Mammary epithelial cell (primary cell): ENCODE results near the gene WDR74.

Experiments used
- CTCF ChIP-seq, 2 donors: IDR thresholded peaks in 1 of 2; conservative IDR thresholded peaks in 1 of 2; 2 replicates each; pipeline ENCODE4 v1.5.1; 2011 to 2012; ENCODE audit warnings: inconsistent platforms in 2 of 2, low read length in 2 of 2, mild to moderate bottlenecking in 2 of 2, control low read depth in 1 of 2, low read depth in 1 of 2; ENCODE audit not compliant: insufficient read depth in 1 of 2; ENCODE audit errors: extremely low read depth in 1 of 2
- EZH2 ChIP-seq: IDR thresholded peaks from 2 replicates; pipeline ENCODE4 v1.6.1; 2012; ENCODE audit warnings: low read length, inconsistent platforms, borderline replicate concordance

GRCh38 chr11:62830904-62831519, 8.4 kb downstream of the WDR74 start:
- TF ChIP-seq CTCF (conservative IDR thresholded peaks at IDR 0.05 in 1 of 2, IDR thresholded peaks at IDR 0.05 in 1 of 2; ENCODE audit: extremely low read depth in 1 of 2, insufficient read depth in 1 of 2, low read depth in 1 of 2, low read length in 2 of 2) = no peak
- no peak for TF ChIP-seq EZH2
